ENCODE data around the gene H2BK1.

Gene H2BK1

DNA sequence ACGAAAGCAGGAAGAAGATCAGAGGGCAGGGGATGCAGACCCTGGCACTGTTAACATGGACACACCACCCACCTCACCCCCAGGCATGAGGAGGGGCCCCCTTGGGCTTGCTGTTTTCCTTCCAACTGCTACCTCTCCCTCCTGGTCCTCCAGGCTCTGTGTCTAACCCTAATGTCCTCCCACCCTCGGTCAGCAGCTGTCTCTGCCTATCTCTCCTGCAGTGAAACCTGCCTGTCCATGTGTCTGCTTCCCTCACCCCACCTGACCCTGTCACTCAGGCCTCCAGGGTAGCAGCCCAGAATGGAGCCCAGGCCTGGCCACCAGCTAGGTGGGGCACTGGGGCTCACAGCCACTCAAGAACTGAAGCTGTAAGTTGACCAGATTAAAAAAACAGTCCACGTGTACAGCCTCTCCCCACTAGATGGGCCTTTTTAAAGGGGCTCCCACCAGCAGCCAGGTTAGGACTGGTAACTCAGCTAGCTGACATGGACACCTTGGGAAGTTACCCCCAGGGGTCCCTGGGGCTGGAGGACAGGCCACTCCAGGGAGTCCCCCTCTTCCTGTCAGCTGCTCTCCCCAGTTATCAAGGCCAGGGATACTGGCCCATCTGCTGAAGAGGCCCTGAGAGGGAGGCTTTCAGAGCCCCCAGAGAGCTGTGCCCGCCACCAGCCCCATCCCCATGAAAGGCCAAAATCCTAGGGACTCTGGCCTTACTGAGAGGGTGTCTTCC, 36.7 kb upstream of the H2BK1 start:
- Mint-ChIP-seq H3K36me3 (ENCODE audit: low read depth) (no peaks in the 10 kb centered on the region), H3K27ac (no peak overlapping the region), H3K4me1 (peaks cover 68% of the 10 kb centered on the region), H3K4me3 (peak overlapping the region; percentile 91), H3K9me3 (no peaks in the 10 kb centered on the region), H3K27me3 (ENCODE audit: low read depth, poor library complexity) (peaks cover 14% of the 10 kb centered on the region)
- TF ChIP-seq, protein P1, sequence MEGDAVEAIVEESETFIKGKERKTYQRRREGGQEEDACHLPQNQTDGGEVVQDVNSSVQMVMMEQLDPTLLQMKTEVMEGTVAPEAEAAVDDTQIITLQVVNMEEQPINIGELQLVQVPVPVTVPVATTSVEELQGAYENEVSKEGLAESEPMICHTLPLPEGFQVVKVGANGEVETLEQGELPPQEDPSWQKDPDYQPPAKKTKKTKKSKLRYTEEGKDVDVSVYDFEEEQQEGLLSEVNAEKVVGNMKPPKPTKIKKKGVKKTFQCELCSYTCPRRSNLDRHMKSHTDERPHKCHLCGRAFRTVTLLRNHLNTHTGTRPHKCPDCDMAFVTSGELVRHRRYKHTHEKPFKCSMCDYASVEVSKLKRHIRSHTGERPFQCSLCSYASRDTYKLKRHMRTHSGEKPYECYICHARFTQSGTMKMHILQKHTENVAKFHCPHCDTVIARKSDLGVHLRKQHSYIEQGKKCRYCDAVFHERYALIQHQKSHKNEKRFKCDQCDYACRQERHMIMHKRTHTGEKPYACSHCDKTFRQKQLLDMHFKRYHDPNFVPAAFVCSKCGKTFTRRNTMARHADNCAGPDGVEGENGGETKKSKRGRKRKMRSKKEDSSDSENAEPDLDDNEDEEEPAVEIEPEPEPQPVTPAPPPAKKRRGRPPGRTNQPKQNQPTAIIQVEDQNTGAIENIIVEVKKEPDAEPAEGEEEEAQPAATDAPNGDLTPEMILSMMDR (IDR thresholded peaks at IDR 0.05) = no peak
- no peak for DNase-seq

DNA sequence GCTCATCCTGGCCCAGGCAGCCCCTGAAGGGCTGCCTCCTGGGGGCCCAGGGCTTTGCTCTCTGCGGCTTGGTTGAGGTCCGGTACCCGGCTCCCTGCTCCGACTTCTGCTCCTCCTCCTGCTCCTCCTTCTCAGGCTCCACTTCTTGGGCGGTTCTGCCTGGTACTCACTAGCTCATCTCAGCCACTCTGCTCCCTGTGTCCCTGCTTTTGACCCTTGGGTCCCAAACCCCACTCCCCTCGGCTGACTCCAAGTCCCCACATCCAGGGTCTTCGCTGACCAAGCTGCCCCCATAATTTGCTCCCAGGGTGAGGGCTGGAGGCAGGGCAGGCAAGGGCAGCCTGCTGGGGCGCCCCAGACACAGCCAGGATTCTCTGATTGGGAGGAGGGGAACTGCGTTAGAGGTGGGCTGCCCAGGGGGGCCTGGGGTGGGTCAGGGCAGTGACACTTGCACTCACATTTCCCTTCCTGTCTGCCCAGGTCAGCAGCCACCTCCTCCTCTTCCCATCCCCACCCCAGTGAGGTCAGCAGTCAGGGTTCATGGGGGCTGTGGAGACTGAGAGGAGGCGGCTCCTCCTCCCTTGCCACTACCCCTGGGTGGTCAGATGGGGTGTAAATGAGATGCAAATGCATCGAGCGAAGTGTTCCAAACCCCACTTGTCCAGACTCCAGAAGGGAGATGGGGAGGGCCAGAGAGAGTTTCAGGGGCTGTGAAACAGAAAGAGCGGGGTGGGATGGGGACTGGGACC, 36.0 kb upstream of the H2BK1 start:
- DNase-seq = peak; percentile 16
- Mint-ChIP-seq H3K4me1 (peaks cover 65% of the 10 kb centered on the region), H3K27ac (no peak overlapping the region), H3K4me3 (peak overlapping the region; percentile 77), H3K9me3 (no peaks in the 10 kb centered on the region), H3K27me3 (ENCODE audit: low read depth, poor library complexity) (peaks cover 14% of the 10 kb centered on the region), H3K36me3 (ENCODE audit: low read depth) (no peaks in the 10 kb centered on the region)
- TF ChIP-seq, protein P1 (IDR thresholded peaks at IDR 0.05) = no peak

DNA sequence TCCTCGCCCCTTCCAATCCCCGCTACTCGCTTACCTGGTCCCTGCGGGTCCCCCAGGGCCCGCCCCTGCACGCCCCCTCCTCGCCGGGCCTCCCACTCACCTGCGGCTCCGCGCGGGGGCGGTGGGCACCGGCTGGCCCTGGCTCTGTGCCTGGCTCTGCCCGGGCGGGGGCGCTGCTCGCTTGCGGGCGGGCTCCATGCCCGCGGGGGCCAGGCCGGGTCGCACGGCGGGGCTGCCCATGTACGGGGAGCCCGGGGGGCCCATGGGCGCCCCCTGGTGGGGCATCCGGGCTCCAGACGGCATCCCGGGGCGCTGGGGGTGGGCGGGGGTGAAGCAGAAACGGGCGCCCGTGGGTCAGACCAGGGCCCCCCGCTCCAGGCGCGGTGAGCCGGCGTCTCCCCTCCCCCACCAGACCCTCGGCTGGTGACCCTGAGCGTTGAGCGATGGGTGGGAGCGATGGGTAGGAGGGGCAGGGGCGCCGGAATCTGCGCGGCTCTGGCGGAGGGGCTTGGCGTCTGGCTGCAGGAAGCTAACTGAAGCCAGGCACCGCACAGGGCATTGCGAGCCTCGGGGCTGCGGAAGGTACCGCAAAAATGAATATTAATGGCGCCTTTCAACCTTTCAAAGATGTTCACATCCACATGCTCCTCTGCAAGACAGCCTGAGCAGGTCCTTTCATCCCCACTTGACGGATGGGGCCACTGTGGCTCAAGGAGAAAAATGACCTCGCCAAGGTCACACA, 35.2 kb upstream of the H2BK1 start:
- H3K9me3 Mint-ChIP-seq = no peaks in the 10 kb centered on the region
- peaks cover 14% of the 10 kb centered on the region for H3K27me3 Mint-ChIP-seq (ENCODE audit: low read depth, poor library complexity)
- DNase-seq = peak; percentile 76
- H3K4me3 Mint-ChIP-seq = peak overlapping the region; percentile 77
- H3K4me1 Mint-ChIP-seq = peaks cover 62% of the 10 kb centered on the region
- TF ChIP-seq, protein P1 (IDR thresholded peaks at IDR 0.05) = peak; percentile 55
- H3K36me3 Mint-ChIP-seq (ENCODE audit: low read depth) = no peaks in the 10 kb centered on the region
- H3K27ac Mint-ChIP-seq = no peak overlapping the region

DNA sequence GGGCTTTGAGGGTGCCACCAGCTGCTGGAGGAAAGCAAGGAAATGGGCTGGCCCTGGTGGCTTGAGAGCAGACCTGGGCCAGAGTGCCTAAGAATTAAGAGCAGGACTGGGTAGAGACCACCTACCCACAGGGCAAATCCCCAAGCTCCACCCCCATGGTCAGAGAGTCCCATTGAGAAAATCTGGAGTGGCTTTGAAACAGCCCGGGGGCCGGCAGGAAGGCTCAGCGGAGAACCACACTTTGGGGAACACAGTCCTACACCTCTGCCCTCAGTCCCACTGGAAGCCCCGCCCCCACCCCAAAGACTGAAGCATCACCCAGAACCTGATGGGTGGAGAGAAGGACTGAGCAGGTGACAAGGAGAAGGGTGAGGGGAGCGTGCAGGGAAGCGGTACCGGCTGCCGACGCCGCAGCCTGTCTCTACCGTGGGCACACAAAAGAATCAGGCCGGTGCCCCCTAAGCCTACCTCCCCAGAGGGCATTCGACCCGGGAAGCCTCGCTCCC, 34.6 kb upstream of the H2BK1 start:
- Mint-ChIP-seq H3K36me3 (ENCODE audit: low read depth) (peaks cover 4% of the 10 kb centered on the region), H3K27me3 (ENCODE audit: low read depth, poor library complexity) (peaks cover 14% of the 10 kb centered on the region), H3K27ac (no peak overlapping the region), H3K9me3 (no peaks in the 10 kb centered on the region), H3K4me1 (peaks cover 62% of the 10 kb centered on the region), H3K4me3 (peak overlapping the region; percentile 70)
- peak; percentile 19 for DNase-seq
- TF ChIP-seq, protein P1 (IDR thresholded peaks at IDR 0.05) = no peak

DNA sequence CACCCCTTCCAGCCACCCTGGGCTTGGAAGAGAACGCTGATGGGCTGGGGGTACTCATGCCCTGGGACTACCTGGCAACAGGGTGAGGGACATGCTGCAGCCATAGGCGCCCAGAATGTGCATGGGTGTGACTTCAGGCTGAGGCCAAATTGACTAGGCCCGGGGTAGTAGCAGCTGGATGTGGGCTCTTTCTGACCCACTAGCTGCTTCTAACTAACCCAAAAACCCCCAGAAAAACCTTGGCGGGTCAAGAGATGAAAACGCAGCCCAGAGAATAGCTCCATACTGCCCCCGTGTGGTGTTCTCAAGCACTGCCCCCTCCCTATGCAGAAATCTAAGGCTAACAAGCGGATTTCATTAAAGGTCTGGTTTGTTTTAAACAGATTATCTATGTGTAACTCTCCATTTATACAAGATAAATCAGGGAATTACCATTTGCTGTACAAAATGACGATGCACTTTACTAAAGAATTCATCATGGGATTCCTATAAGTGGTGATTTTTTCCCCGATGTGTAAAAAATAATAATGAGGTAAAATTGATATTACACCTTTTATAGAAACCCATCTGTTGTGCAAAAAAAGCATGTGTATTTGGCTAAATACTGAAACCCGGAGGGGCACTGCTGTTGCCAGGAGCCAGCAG, 34.0 kb upstream of the H2BK1 start:
- Mint-ChIP-seq H3K9me3 (no peaks in the 10 kb centered on the region), H3K4me3 (peak overlapping the region; percentile 70), H3K27me3 (ENCODE audit: low read depth, poor library complexity) (peaks cover 14% of the 10 kb centered on the region), H3K4me1 (peaks cover 57% of the 10 kb centered on the region), H3K27ac (no peak overlapping the region), H3K36me3 (ENCODE audit: low read depth) (peaks cover 4% of the 10 kb centered on the region)
- DNase-seq = peak; percentile 68
- TF ChIP-seq, protein P1 (IDR thresholded peaks at IDR 0.05) = peak; percentile 93

Measured in nephron progenitor cell (in vitro differentiated cells).